Trophoblast cell (in vitro differentiated cells and primary cell): ENCODE results near the gene FCRL2.

Source experiments
- DNase-seq, 2 donors: peaks; one replicate each; pipeline ENCODE4 v3.0.0-alpha.2; 2016
- H2AFZ ChIP-seq: 2 replicates; pipeline ENCODE4 v1.6.1; 2013; ENCODE audit warnings: low read length, moderate library complexity, mild to moderate bottlenecking; ENCODE audit not compliant: insufficient read depth, poor library complexity
- H2AK5ac ChIP-seq: 2 replicates; pipeline ENCODE4 v1.6.1; 2013; ENCODE audit warnings: mild to moderate bottlenecking, low read length
- H2BK120ac ChIP-seq: 2 replicates; pipeline ENCODE4 v1.6.1; 2013; ENCODE audit warnings: low read length, mild to moderate bottlenecking, moderate library complexity; ENCODE audit not compliant: insufficient read depth, poor library complexity
- H2BK12ac ChIP-seq: 2 replicates; pipeline ENCODE4 v1.6.1; 2013; ENCODE audit warnings: mild to moderate bottlenecking, low read length, moderate library complexity
- H2BK5ac ChIP-seq: 2 replicates; pipeline ENCODE4 v1.6.1; 2013; ENCODE audit warnings: low read length, low read depth, moderate library complexity, mild to moderate bottlenecking; ENCODE audit not compliant: poor library complexity
- H3K14ac ChIP-seq: 2 replicates; pipeline ENCODE4 v1.6.1; 2013; ENCODE audit warnings: mild to moderate bottlenecking, low read length
- H3K18ac ChIP-seq: 2 replicates; pipeline ENCODE4 v1.6.1; 2013; ENCODE audit warnings: mild to moderate bottlenecking, low read length
- H3K23ac ChIP-seq: 2 replicates; pipeline ENCODE4 v1.6.1; 2013; ENCODE audit warnings: low read length
- H3K27ac ChIP-seq: 2 replicates; pipeline ENCODE4 v1.5.1; 2013; ENCODE audit warnings: low read depth, mild to moderate bottlenecking, inconsistent platforms, low read length, moderate library complexity
- H3K27me3 ChIP-seq: 2 replicates; pipeline ENCODE4 v1.6.1; 2013; ENCODE audit warnings: inconsistent platforms, mild to moderate bottlenecking, low read length, moderate library complexity; ENCODE audit not compliant: insufficient read depth
- H3K36me3 ChIP-seq, 2 experiments: 1 replicate in 1 of 2; 2 replicates in 1 of 2; pipeline ENCODE4 v1.6.1; 2013; ENCODE audit warnings: low read length in 2 of 2, mild to moderate bottlenecking in 2 of 2, moderate library complexity in 1 of 2; ENCODE audit not compliant: insufficient read depth in 2 of 2, control insufficient read depth in 1 of 2
- H3K4ac ChIP-seq: 2 replicates; pipeline ENCODE4 v1.6.1; 2013; ENCODE audit warnings: low read depth, mild to moderate bottlenecking, low read length, moderate library complexity
- H3K4me1 ChIP-seq, 2 experiments: 1 replicate in 1 of 2; 2 replicates in 1 of 2; pipeline ENCODE4 v1.6.1; 2013; ENCODE audit warnings: low read length in 2 of 2, mild to moderate bottlenecking in 2 of 2, moderate library complexity in 1 of 2; ENCODE audit not compliant: insufficient read depth in 2 of 2, control insufficient read depth in 1 of 2
- H3K4me2 ChIP-seq: 2 replicates; pipeline ENCODE4 v1.6.1; 2013; ENCODE audit warnings: inconsistent platforms, mild to moderate bottlenecking, low read length, moderate library complexity
- H3K4me3 ChIP-seq: 2 replicates; pipeline ENCODE4 v1.5.1; 2013; ENCODE audit warnings: mild to moderate bottlenecking, low read depth, low read length, inconsistent platforms
- H3K79me1 ChIP-seq: one replicate; pipeline ENCODE4 v1.6.1; 2013; ENCODE audit warnings: low read length
- H3K79me2 ChIP-seq: 2 replicates; pipeline ENCODE4 v1.6.1; 2013; ENCODE audit warnings: low read length, mild to moderate bottlenecking; ENCODE audit not compliant: control insufficient read depth, insufficient read depth, poor library complexity
- H3K9ac ChIP-seq: 2 replicates; pipeline ENCODE4 v1.6.1; 2013; ENCODE audit warnings: mild to moderate bottlenecking, low read length
- H3K9me3 ChIP-seq: 2 replicates; pipeline ENCODE4 v1.6.1; 2013; ENCODE audit warnings: low read depth, mild to moderate bottlenecking, control low read depth, inconsistent platforms, low read length; ENCODE audit not compliant: insufficient read depth
- H4K12ac ChIP-seq: 2 replicates; pipeline ENCODE4 v1.6.1; 2013; ENCODE audit warnings: low read depth, mild to moderate bottlenecking, low read length, moderate library complexity
- H4K8ac ChIP-seq: 2 replicates; pipeline ENCODE4 v1.6.1; 2013; ENCODE audit warnings: low read depth, mild to moderate bottlenecking, low read length, moderate library complexity
- H4K91ac ChIP-seq: one replicate; pipeline ENCODE4 v1.6.1; 2013; ENCODE audit warnings: low read depth, mild to moderate bottlenecking, low read length, moderate library complexity
- WGBS: extraction: QIAGEN DNeasy Blood & Tissue Kit; methylation state at CpG from one replicate; pipeline ENCODE4 v1.1.7; 2013; ENCODE audit warnings: missing lambda C conversion rate; ENCODE audit not compliant: insufficient read length, insufficient coverage; ENCODE audit errors: extremely low coverage; 5-methylcytosine and 5-hydroxymethylcytosine counted together

Gene FCRL2

DNA sequence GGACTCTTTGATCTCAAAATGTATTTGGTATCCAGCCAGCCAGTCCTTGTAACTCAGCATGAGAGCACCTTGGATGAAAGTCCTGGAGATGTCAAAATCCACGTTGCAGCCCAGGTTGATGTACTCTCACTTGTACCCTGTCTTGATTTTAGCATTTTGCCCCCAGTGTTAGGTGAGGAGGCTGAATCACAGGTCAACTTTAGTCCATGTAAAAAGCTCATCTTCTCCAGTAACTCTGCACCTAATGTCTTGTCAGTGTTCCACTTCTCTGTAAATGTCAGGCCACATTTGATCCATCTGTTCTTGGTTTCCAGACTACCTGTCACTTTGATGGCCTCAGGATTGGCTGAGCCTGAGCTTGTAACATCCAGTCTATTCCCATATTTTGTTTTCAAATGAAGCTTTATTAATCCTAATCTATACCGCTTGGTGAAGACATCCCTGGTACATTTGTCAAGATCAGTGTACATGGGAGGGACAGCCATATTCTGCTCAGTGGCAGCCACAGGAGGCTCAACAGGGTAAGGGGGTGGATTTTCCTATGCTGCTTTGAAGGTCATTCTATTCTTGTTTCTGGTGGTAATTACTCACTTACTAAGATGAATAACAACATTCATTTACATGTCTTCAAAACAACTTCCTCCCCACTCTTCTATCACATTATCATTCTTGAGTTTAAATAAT is 52.3 kb downstream of the FCRL2 start:
- H2BK5ac ChIP-seq, result no peak overlapping the region
- H3K9ac ChIP-seq, result no peak overlapping the region
- no peak overlapping the region for H2BK120ac ChIP-seq
- no peak overlapping the region for H4K8ac ChIP-seq
- H3K36me3 ChIP-seq, result peaks cover 0 to 3% of the 10 kb centered on the region in 2 experiments
- H3K4me3 ChIP-seq, result no peak overlapping the region
- no peak overlapping the region for H2AK5ac ChIP-seq
- WGBS, result no CpG with 5 or more reads among the region's 2 CpGs
- no peaks in the 10 kb centered on the region for H3K79me1 ChIP-seq
- peaks cover 6% of the 10 kb centered on the region for H3K9me3 ChIP-seq
- H2AFZ ChIP-seq, result no peak overlapping the region
- H3K27me3 ChIP-seq, result no peaks in the 10 kb centered on the region
- H2BK12ac ChIP-seq, result no peak overlapping the region
- H3K4me2 ChIP-seq, result no peak overlapping the region
- no peak overlapping the region for H3K14ac ChIP-seq
- no peaks in the 10 kb centered on the region for H3K79me2 ChIP-seq
- no peak overlapping the region for H4K91ac ChIP-seq
- no peak overlapping the region for H3K4ac ChIP-seq
- H3K4me1 ChIP-seq, result no peaks in the 10 kb centered on the region
- DNase-seq, result no peak
- no peak overlapping the region for H3K27ac ChIP-seq
- no peak overlapping the region for H4K12ac ChIP-seq
- no peak overlapping the region for H3K23ac ChIP-seq
- no peak overlapping the region for H3K18ac ChIP-seq

DNA sequence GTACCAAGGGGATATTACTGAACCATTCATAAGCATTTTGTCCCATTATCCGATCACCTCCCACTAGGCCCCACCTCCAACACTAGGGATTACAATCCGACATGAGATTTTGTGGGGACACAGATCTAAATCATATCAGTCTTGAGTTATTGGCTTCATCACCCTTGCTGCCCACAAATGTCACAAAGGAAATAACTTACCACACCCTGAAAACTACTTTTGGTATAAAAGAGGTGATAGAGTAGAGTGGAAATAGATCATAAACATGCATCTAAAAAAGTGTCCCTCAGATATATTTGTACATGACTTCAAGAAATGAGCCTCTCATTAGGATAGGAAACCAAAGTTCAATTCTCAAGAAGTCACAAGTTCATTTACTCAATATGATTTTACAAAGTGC is 53.8 kb downstream of the FCRL2 start:
- Histone ChIP-seq H3K9ac (no peak overlapping the region), H2BK12ac (no peak overlapping the region), H4K8ac (no peak overlapping the region), H3K4ac (no peak overlapping the region), H3K4me2 (no peak overlapping the region), H3K4me3 (no peak overlapping the region), H3K27ac (no peak overlapping the region), H2AK5ac (no peak overlapping the region), H3K18ac (no peak overlapping the region), H3K27me3 (no peaks in the 10 kb centered on the region), H3K14ac (no peak overlapping the region), H4K12ac (no peak overlapping the region), H2BK120ac (no peak overlapping the region), H3K23ac (no peak overlapping the region), H3K79me2 (no peaks in the 10 kb centered on the region), H2BK5ac (no peak overlapping the region), H3K9me3 (peaks cover 6% of the 10 kb centered on the region), H3K79me1 (no peaks in the 10 kb centered on the region), H4K91ac (no peak overlapping the region), H3K4me1 (no peaks in the 10 kb centered on the region), H3K36me3 (peaks cover 0 to 3% of the 10 kb centered on the region in 2 experiments), H2AFZ (no peak overlapping the region)
- no peak for DNase-seq
- WGBS, result no CpG with 5 or more reads among the region's 2 CpGs

DNA sequence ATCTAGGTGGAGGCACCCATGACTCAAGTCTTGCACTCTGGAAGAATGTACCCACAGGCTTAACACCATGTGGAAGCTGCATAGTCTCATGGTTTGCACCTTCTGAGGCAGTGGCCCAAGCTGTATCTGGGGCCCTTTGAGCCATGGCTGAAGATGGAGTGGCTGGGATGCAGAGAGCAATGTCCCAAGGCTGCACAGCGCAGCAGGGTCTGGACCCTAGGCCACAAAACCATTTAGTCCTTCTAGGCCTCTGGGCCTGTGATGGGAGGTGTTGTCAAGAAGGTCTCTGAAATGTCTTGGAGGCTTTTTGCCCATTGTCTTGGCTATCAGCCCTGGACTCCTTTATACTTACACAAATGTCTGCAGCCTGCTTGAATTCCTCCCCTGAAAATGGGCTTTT is 54.9 kb downstream of the FCRL2 start:
- H3K27ac ChIP-seq, result no peak overlapping the region
- WGBS, result no CpG with 5 or more reads among the region's 1 CpG
- H4K91ac ChIP-seq, result no peak overlapping the region
- H2AK5ac ChIP-seq, result no peak overlapping the region
- no peak for DNase-seq
- H3K4me3 ChIP-seq, result no peak overlapping the region
- H3K4me1 ChIP-seq, result no peaks in the 10 kb centered on the region
- H3K14ac ChIP-seq, result no peak overlapping the region
- H3K27me3 ChIP-seq, result no peaks in the 10 kb centered on the region
- no peak overlapping the region for H3K4me2 ChIP-seq
- H2BK12ac ChIP-seq, result no peak overlapping the region
- H3K79me2 ChIP-seq, result no peaks in the 10 kb centered on the region
- H2AFZ ChIP-seq, result no peak overlapping the region
- no peak overlapping the region for H3K4ac ChIP-seq
- H3K79me1 ChIP-seq, result no peaks in the 10 kb centered on the region
- peaks cover 0 to 3% of the 10 kb centered on the region in 2 experiments for H3K36me3 ChIP-seq
- H2BK5ac ChIP-seq, result no peak overlapping the region
- peaks cover 6% of the 10 kb centered on the region for H3K9me3 ChIP-seq
- no peak overlapping the region for H3K18ac ChIP-seq
- no peak overlapping the region for H4K12ac ChIP-seq
- no peak overlapping the region for H3K23ac ChIP-seq
- no peak overlapping the region for H2BK120ac ChIP-seq
- H4K8ac ChIP-seq, result no peak overlapping the region
- H3K9ac ChIP-seq, result no peak overlapping the region

DNA sequence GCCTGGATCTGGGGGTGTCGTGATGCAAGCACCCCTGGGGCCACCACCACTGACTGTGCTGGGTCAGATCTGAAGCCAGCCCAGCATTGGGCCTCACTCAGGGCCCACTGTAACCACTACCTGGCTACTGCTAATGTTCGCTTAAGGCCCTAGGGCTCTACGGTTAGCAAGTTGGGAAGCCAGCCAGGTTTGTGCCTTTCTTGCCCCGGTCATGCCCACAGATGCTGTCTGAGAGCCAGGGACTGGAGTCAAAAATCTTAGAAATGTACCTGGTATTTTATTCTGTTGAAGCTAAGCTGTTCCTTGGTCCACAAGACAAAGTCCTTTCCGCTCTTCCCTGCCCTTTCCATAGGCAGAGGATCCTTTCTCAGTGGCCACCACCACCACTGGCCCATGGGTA is 61.2 kb downstream of the FCRL2 start:
- H3K36me3 ChIP-seq, result no peaks in the 10 kb centered on the region
- no peak overlapping the region for H3K4ac ChIP-seq
- H2BK12ac ChIP-seq, result no peak overlapping the region
- H4K12ac ChIP-seq, result no peak overlapping the region
- no peak overlapping the region for H4K8ac ChIP-seq
- no peak overlapping the region for H3K4me3 ChIP-seq
- H3K79me2 ChIP-seq, result no peaks in the 10 kb centered on the region
- no peak overlapping the region for H3K18ac ChIP-seq
- H3K23ac ChIP-seq, result no peak overlapping the region
- no peak overlapping the region for H4K91ac ChIP-seq
- no peak overlapping the region for H2AFZ ChIP-seq
- no peak overlapping the region for H2BK5ac ChIP-seq
- no CpG with 5 or more reads among the region's 5 CpGs for WGBS
- H3K27me3 ChIP-seq, result no peaks in the 10 kb centered on the region
- no peak for DNase-seq
- no peaks in the 10 kb centered on the region for H3K4me1 ChIP-seq
- H3K79me1 ChIP-seq, result no peaks in the 10 kb centered on the region
- no peak overlapping the region for H3K9ac ChIP-seq
- no peak overlapping the region for H3K4me2 ChIP-seq
- no peak overlapping the region for H3K14ac ChIP-seq
- H2BK120ac ChIP-seq, result no peak overlapping the region
- no peaks in the 10 kb centered on the region for H3K9me3 ChIP-seq
- no peak overlapping the region for H3K27ac ChIP-seq
- no peak overlapping the region for H2AK5ac ChIP-seq
